Erythroblast (primary cell): ENCODE results near the gene EDDM13.

Experiments
- GATA1 ChIP-seq: IDR thresholded peaks from 2 replicates; pipeline ENCODE4 v1.6.1; 2011; ENCODE audit warnings: low read depth, mild to moderate bottlenecking, control low read depth, low read length, moderate library complexity
- POLR2A ChIP-seq: IDR thresholded peaks from 2 replicates; pipeline ENCODE4 v1.6.1; 2011; ENCODE audit warnings: mild to moderate bottlenecking, low read length

- no peak for TF ChIP-seq POLR2A
- TF ChIP-seq GATA1, result no peak
These were observed 61.0 kb downstream of the EDDM13 start for GRCh38 chr19:56333506-56333905.
